GM21526 (cell line): Measurements from ENCODE around the gene DROSHA.

Experiments
- ATAC-seq: cut with Tn5 transposase; IDR thresholded peaks from one replicate; pipeline ENCODE4 v1.9.1; 2021; ENCODE audit warnings: moderate library complexity; ENCODE audit not compliant: unreplicated experiment, low FRiP score

The DROSHA gene

DNA sequence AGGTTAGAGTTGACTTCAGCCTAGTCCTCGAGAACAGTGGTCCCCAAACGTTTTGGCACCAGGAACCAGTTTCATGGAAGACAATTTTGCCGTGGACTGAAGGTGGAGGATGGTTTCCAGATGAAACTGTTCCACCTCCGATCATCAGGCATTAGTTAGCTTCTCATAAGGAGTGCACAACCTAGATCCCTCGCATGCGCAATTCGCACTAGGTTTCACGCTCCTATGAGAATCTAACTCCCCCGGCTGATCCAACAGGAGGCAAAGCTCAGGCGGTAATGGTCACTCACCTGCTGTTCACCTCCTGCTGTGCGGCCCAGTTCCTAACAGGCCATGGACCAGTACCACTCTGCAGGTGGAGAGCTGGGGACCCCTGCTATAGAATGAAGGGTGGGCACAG lies 174.9 kb downstream of the DROSHA start:
- ATAC-seq, result no peak

GRCh38 chr5:31355337-31355736 lies 176.6 kb downstream of the DROSHA start:
- no peak for ATAC-seq
